Adipocyte (in vitro differentiated cells): ENCODE results near the gene NOXA1.
"Not testable (repeated sequence)": the region's sequence is repeated elsewhere in the genome, so short reads cannot be mapped to it uniquely, and the experiment has no call there.

ENCODE experiments used
- DNase-seq: peaks from one replicate; pipeline ENCODE4 v3.0.0-alpha.2; 2015; ENCODE audit warnings: low read depth
- H3K27me3 ChIP-seq: replicated peaks from 2 replicates; pipeline ENCODE4 v1.7.0; 2013; ENCODE audit warnings: mild to moderate bottlenecking, low read length, moderate library complexity; ENCODE audit not compliant: control insufficient read depth, insufficient read depth
- H3K36me3 ChIP-seq: 2 replicates; pipeline ENCODE4 v1.7.0; 2013; ENCODE audit warnings: low read length, mild to moderate bottlenecking, moderate library complexity; ENCODE audit not compliant: control insufficient read depth, insufficient read depth, severe bottlenecking
- H3K4me1 ChIP-seq: 2 replicates; pipeline ENCODE4 v1.7.0; 2013; ENCODE audit warnings: mild to moderate bottlenecking, low read length, moderate library complexity; ENCODE audit not compliant: control insufficient read depth, insufficient read depth
- H3K4me3 ChIP-seq: 2 replicates; pipeline ENCODE4 v1.7.0; 2013; ENCODE audit warnings: mild to moderate bottlenecking, low read length, moderate library complexity
- H3K9ac ChIP-seq: 2 replicates; pipeline ENCODE4 v1.7.0; 2013; ENCODE audit warnings: mild to moderate bottlenecking, low read length, moderate library complexity
- H3K9me3 ChIP-seq: 2 replicates; pipeline ENCODE4 v1.7.0; 2013; ENCODE audit warnings: mild to moderate bottlenecking, low read length, moderate library complexity; ENCODE audit not compliant: control insufficient read depth

Gene NOXA1

GRCh38 chr9:137462986-137463930 lies 40.1 kb downstream of the NOXA1 start:
- Histone ChIP-seq H3K9ac (no peak overlapping the region), H3K36me3 (peaks cover 8% of the 10 kb centered on the region), H3K27me3 (no peaks in the 10 kb centered on the region), H3K4me1 (peaks cover 4% of the 10 kb centered on the region), H3K9me3 (no peaks in the 10 kb centered on the region), H3K4me3 (no peak overlapping the region)
- DNase-seq, result no peak

DNA sequence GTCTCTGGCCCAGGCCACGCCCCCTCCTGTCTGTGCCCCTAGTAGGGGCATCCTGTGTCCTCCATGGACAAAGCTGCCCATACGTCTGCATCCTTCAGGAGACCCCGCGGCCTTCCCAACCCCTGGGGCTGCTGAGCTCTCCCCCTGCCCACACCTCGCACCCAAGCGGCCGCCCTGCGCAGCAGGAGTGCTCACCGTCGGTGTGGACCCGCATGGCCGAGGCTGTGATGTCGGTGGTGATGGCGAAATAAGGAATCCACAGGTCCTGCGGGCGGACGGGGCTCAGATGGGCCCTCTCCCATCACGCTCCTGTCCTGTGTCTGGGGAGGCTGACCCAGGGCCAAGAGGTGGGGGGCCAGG lies 40.7 kb downstream of the NOXA1 start:
- DNase-seq, result no peak
- Histone ChIP-seq H3K36me3 (peaks cover 8% of the 10 kb centered on the region), H3K9ac (no peak overlapping the region), H3K4me1 (peaks cover 4% of the 10 kb centered on the region), H3K27me3 (no peaks in the 10 kb centered on the region), H3K4me3 (no peak overlapping the region), H3K9me3 (no peaks in the 10 kb centered on the region)

- Histone ChIP-seq H3K9ac (no peak overlapping the region), H3K27me3 (no peaks in the 10 kb centered on the region), H3K9me3 (no peaks in the 10 kb centered on the region), H3K36me3 (peaks cover 8% of the 10 kb centered on the region), H3K4me3 (no peak overlapping the region), H3K4me1 (peaks cover 3% of the 10 kb centered on the region)
- no peak for DNase-seq
These were observed 41.3 kb downstream of the NOXA1 start for GRCh38 chr9:137464291-137464999.

- Histone ChIP-seq H3K36me3 (peaks cover 8% of the 10 kb centered on the region), H3K4me1 (no peaks in the 10 kb centered on the region), H3K4me3 (no peak overlapping the region), H3K9ac (no peak overlapping the region), H3K27me3 (no peaks in the 10 kb centered on the region), H3K9me3 (no peaks in the 10 kb centered on the region)
- no peak for DNase-seq
These were observed 42.0 kb downstream of the NOXA1 start for GRCh38 chr9:137465000-137465719.

- H3K4me1 ChIP-seq, result no peaks in the 10 kb centered on the region
- H3K27me3 ChIP-seq, result no peaks in the 10 kb centered on the region
- H3K9me3 ChIP-seq, result no peaks in the 10 kb centered on the region
- H3K4me3 ChIP-seq, result no peak overlapping the region
- H3K36me3 ChIP-seq, result peaks cover 3% of the 10 kb centered on the region
- H3K9ac ChIP-seq, result no peak overlapping the region
- no peak for DNase-seq
These were observed 42.7 kb downstream of the NOXA1 start for GRCh38 chr9:137465720-137466388.

DNA sequence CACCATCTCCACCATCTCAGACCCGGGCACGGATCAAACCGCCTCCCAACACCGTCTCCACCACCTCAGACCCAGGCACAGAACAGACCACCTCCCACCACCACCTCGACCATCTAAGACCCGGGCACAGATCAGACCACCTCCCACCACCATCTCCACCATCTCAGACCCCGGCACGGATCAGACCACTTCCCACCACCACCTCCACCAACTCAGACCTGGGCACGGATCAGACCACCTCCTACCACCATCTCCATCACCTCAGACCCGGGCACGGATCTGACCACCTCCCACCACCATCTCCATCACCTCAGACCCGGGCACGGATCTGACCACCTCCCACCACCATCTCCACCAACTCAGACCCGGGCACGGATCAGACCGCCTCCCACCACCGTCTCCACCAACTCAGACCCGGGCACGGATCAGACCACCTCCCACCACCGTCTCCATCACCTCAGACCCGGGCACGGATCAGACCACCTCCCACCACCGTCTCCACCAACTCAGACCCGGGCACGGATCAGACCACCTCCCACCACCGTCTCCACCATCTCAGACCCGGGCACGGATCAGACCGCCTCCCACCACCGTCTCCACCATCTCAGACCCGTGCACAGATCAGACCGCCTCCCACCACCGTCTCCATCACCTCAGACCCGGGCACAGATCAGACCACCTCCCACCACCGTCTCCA lies 43.3 kb downstream of the NOXA1 start:
- not testable (repeated sequence) for H3K9ac ChIP-seq, DNase-seq, H3K4me1 ChIP-seq, H3K4me3 ChIP-seq, H3K27me3 ChIP-seq, H3K36me3 ChIP-seq, H3K9me3 ChIP-seq

DNA sequence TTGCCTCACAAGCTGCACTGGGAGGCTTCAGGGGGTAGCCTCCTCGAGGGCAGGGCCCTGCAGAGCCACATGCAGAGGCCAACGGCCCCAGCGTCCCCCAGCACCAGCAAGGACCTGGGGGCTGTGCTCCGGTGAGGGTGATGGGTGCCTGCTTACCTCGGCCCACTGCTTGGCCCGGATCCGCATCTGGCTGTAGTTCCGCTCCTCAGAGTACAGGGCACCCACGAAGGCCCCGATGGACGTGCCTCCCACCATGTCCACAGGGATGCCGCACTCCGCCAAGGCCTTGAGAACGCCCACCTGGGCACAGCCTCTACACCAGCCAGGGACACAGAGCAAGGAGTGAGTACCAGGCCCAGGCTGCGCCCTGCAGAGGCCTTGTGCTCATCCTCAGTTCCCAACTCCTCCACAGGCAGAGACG lies 44.0 kb downstream of the NOXA1 start:
- no peaks in the 10 kb centered on the region for H3K27me3 ChIP-seq
- no peaks in the 10 kb centered on the region for H3K9me3 ChIP-seq

DNA sequence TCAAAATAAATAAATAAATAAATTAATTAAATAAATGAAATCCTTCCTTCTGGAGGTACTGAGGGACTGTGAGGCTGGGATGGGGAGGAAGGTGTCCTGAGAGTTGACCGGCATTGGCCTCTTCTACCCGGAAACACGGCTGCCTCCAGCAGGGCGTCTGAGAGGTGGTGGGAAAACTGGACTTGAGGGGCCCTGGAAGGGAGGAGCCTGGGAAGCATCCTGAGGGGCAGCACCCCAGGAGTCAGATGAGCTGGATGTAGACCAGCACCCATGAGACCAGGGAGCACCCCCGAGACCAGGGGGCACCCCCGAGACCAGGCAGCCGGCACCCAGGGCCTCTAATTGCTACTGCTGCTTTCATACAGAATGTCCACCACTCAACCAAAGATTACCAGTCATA lies 44.7 kb downstream of the NOXA1 start:
- no peaks in the 10 kb centered on the region for H3K4me1 ChIP-seq
- H3K4me3 ChIP-seq, result no peak overlapping the region
- no peaks in the 10 kb centered on the region for H3K9me3 ChIP-seq
- no peak overlapping the region for H3K9ac ChIP-seq
- peaks cover 3% of the 10 kb centered on the region for H3K36me3 ChIP-seq
- H3K27me3 ChIP-seq, result no peaks in the 10 kb centered on the region
- no peak for DNase-seq

More for the DNA sequence above, 44.0 kb downstream of the NOXA1 start:
- Histone ChIP-seq H3K4me3 (no peak overlapping the region), H3K36me3 (peaks cover 3% of the 10 kb centered on the region), H3K9ac (no peak overlapping the region), H3K4me1 (no peaks in the 10 kb centered on the region)
- DNase-seq, result no peak

GRCh38 chr9:137470785-137471184 lies 47.6 kb downstream of the NOXA1 start:
- Histone ChIP-seq H3K9me3 (peaks cover 2% of the 10 kb centered on the region), H3K36me3 (peaks cover 5% of the 10 kb centered on the region), H3K9ac (no peak overlapping the region), H3K4me1 (no peaks in the 10 kb centered on the region), H3K27me3 (no peaks in the 10 kb centered on the region), H3K4me3 (no peak overlapping the region)
- DNase-seq, result no peak

DNA sequence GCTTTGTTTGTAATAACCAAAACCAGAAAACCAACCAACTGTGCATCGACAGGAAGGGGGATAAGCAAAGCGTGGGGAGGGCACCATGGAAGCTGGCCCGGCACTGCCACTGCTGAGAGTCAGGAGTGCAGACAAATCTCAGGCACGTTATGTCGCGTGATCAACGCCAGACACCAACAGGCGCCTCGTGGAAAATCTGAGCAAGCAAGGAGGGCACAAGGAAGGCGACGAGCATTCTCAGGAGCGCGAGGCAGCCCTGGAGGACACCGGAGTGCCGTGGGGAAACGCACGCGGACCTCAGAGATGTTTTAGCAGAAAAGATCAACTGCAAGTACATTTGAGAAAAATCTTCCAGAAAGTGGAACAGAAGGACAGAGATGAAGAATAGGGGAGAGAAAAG lies 51.1 kb downstream of the NOXA1 start:
- Histone ChIP-seq H3K9ac (no peak overlapping the region), H3K4me1 (no peaks in the 10 kb centered on the region), H3K27me3 (no peaks in the 10 kb centered on the region), H3K36me3 (peaks cover 10% of the 10 kb centered on the region), H3K4me3 (no peak overlapping the region), H3K9me3 (peaks cover 11% of the 10 kb centered on the region)
- DNase-seq, result no peak
